Fibroblast of the aortic adventitia (primary cell): Measurements from ENCODE around the gene RNASE4. TPM values are rescaled to one million over a fixed set of nuclear protein-coding genes. Genes with fewer than 3 reads are reported as not detected.

ENCODE experiments used
- DNase-seq: peaks from one replicate; pipeline ENCODE4 v3.0.0-alpha.2; 2010; ENCODE audit warnings: low read depth
- H3K4me3 ChIP-seq: 2 replicates; pipeline ENCODE4 v1.5.1; 2011; ENCODE audit warnings: low read depth, mild to moderate bottlenecking, control low read depth, low read length, moderate library complexity
- CTCF ChIP-seq: IDR thresholded peaks from 2 replicates; pipeline ENCODE4 v1.5.1; 2011; ENCODE audit warnings: mild to moderate bottlenecking, low read length, control low read depth, inconsistent platforms; ENCODE audit not compliant: insufficient read depth
- small RNA-seq: library from RNA; depleted of rRNA; stranded (forward); fragments of <200 nt; gene quantifications from one replicate; pipeline ENCODE3, GENCODE V24; 2012
- total RNA-seq: library from RNA; depleted of rRNA; stranded (reverse); fragments of >200 nt; gene quantifications from 2 replicates; pipeline ENCODE4 v1.2.3, GENCODE V29; 2012; ENCODE audit warnings: low replicate concordance

The RNASE4 gene
- total RNA-seq, 1 donor: 24.1 TPM

- no peak overlapping the region for H3K4me3 ChIP-seq
- DNase-seq: no peak
- TF ChIP-seq CTCF: no peak
Observed at GRCh38 chr14:20742132-20742531, 57.8 kb downstream of the RNASE4 start.

- H3K4me3 ChIP-seq: no peak overlapping the region
- no peak for DNase-seq
- TF ChIP-seq CTCF: no peak
Observed at GRCh38 chr14:20743556-20743955, 59.2 kb downstream of the RNASE4 start.

GRCh38 chr14:20745571-20746358, 61.4 kb downstream of the RNASE4 start, which contains the start of gene EDDM3A:
EDDM3A (plus strand) TSS chr14:20745887; CDS start chr14:20747581, 1,694 bp downstream.
- TF ChIP-seq CTCF: no peak
- no peak for DNase-seq
- no peak within 1 kb of the TSS for H3K4me3 ChIP-seq

- no peak for DNase-seq
- no peak for TF ChIP-seq CTCF
- no peak overlapping the region for H3K4me3 ChIP-seq
Observed at GRCh38 chr14:20746566-20746965, 62.2 kb downstream of the RNASE4 start.

GRCh38 chr14:20748439-20748838, 64.1 kb downstream of the RNASE4 start:
- H3K4me3 ChIP-seq: no peak overlapping the region
- DNase-seq: no peak
- no peak for TF ChIP-seq CTCF

- no peak for DNase-seq
- no peak overlapping the region for H3K4me3 ChIP-seq
- TF ChIP-seq CTCF: no peak
Observed at GRCh38 chr14:20750194-20750593, 65.8 kb downstream of the RNASE4 start.

Small RNA genes within 50 kb of the gene (small RNA-seq; reads per million reads assigned to genes)
- gene RF00019: not detected

Other genes starting within 250 kb of the RNASE4 start
- gene KLHL33, start 248.4 kb upstream of the RNASE4 start, total RNA-seq: 0.18 and 0.65 TPM in 2 replicates
- 31.2 and 45.6 TPM in 2 replicates for gene OSGEP, start 229.7 kb upstream of the RNASE4 start, total RNA-seq
- gene APEX1, start 229.3 kb upstream of the RNASE4 start, total RNA-seq: 58.8 and 358 TPM in 2 replicates
- 23.7 and 25.3 TPM in 2 replicates for gene PIP4P1, start 223.1 kb upstream of the RNASE4 start, total RNA-seq
- gene PNP, start 215.2 kb upstream of the RNASE4 start, total RNA-seq: 14.7 and 39.2 TPM in 2 replicates
- gene RNASE10, start 179.0 kb upstream of the RNASE4 start, total RNA-seq: 0.25 TPM in 1 of 2 replicates, not detected in the other
- gene RNASE9, start 123.5 kb upstream of the RNASE4 start, total RNA-seq: not detected in 2 replicates
- gene RNASE11, start 96.6 kb upstream of the RNASE4 start, total RNA-seq: not detected in 2 replicates
- gene RNASE12, start 93.2 kb upstream of the RNASE4 start, total RNA-seq: not detected in 2 replicates
- not detected in 2 replicates for gene OR6S1, start 42.9 kb upstream of the RNASE4 start, total RNA-seq
- 4.8 and 11.4 TPM in 2 replicates for gene ANG, start 4.2 kb downstream of the RNASE4 start, total RNA-seq
- not detected in 2 replicates for gene EDDM3A, start 61.3 kb downstream of the RNASE4 start, total RNA-seq
- gene EDDM3B, start 83.8 kb downstream of the RNASE4 start, total RNA-seq: not detected in 2 replicates
- not detected in 2 replicates for gene RNASE6, start 96.7 kb downstream of the RNASE4 start, total RNA-seq
- 1.7 TPM in 1 of 2 replicates, not detected in the other for gene RNASE1, start 118.3 kb downstream of the RNASE4 start, total RNA-seq
- gene RNASE3, start 206.8 kb downstream of the RNASE4 start, total RNA-seq: not detected in 2 replicates